HG02571 (cell line): ENCODE data around the gene AHI1.

Experiments
- ATAC-seq: cut with Tn5 transposase; IDR thresholded peaks from one replicate; pipeline ENCODE4 v1.9.1; 2021; ENCODE audit warnings: mild to moderate bottlenecking, moderate library complexity; ENCODE audit not compliant: unreplicated experiment

Gene AHI1

DNA sequence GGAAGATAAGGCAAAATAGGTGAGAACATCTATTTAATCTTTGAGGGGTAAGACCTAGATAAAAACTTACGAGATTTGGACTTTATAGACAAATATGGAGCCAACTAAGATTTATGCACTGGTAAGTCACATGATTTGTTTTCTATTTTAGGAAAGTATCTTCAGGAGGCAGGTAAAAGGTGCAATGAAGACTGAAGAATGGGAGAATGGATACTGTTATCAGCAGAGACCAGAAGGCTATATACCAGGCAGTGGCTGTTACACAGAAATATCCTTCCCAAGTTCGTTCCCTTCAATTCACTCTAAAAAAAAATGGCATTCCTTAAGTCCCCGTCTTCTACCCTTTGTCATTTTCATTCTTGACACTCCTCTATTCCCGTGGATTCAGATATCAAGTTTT, 192.7 kb downstream of the AHI1 start:
- no peak for ATAC-seq

DNA sequence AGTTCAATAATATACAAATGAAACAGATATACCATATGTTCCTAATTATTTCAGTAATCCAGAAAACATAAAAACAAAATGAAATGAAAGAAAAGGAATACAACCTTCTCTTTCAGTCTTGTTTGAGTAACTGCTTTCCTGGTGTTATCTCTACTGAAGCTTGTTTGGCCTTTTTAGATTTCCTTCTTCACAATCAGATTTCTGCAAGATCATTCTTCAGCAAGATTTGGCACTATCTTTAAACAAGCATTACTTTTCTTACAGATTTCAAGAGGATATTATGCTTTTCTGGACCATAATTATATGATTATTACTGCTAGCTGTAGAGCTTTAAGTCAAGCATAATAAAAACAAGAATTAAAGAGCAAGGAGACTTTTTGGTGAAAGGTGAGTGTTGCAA, 196.2 kb downstream of the AHI1 start:
- no peak for ATAC-seq

DNA sequence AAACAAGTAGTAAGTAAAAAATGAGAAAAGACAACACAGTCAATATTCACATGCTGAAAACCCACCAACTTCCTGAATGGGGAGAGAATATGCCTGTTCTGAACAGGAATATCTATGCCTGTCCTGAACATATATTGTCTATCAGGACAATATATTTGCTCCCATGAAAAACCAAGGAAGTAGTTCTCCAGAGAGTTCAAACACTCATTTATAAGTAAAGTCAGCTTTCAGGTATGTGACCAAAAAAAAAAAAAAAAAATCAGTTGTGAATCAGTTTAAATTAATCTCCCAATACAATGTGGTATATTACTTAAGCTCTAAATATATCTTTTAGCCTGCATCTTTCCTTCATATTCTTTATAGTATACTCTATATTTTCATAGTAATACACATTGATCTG, 197.0 kb downstream of the AHI1 start:
- no peak for ATAC-seq

DNA sequence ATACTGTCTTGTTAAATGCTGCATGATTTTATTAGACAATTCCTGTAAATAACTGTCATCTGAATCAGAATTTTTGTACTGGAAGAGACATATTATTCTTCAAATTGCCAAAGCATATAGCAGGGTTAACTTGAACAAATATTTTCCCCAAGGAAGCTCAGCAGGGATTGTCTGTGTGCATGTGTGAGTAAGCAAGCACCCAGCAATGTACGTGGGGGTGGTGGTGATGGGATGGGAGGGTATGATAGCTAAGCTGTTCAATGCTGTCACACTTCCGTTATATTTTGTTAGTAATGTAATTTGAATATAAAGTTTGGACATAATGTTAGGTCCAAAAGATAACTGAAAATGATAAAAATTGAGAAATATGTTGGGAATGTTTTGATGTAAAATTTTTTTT, 198.3 kb downstream of the AHI1 start:
- no peak for ATAC-seq

DNA sequence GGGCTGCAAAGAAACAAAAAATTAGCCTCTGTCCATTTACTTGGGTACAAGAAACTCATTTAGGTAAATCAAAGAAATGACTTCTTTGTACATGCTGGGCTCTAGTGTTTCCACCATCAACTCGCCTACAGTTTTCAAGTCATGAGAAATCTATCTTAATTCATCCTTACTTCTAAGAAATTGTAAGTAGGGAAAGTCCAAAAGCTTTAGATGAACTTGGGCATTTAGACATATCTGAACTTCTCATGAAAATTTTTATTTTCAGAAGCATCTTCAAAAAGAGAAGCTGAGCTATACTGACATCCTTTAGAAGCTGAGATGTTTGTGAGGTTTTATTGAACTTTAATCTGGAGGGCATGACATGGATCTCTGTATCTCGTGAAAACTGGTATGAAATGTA, 199.1 kb downstream of the AHI1 start:
- no peak for ATAC-seq

DNA sequence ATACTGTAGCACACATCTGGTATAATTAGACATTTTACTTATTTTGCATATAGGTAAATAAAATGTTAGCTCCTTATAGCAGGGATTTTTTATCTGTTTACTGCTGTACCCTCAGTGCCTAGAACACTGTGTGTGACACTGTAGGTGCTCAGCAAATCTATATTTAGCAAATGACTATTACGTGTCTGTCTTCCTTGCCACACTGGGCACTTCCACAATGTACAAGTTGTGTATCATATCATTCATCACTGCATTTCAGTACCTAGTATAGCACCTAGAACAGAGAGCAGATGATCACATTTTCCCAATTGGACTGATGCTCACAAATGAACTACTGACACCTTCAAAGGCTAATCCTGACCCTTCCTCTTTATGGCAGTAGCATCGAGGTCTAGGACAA, 200.8 kb downstream of the AHI1 start:
- no peak for ATAC-seq

DNA sequence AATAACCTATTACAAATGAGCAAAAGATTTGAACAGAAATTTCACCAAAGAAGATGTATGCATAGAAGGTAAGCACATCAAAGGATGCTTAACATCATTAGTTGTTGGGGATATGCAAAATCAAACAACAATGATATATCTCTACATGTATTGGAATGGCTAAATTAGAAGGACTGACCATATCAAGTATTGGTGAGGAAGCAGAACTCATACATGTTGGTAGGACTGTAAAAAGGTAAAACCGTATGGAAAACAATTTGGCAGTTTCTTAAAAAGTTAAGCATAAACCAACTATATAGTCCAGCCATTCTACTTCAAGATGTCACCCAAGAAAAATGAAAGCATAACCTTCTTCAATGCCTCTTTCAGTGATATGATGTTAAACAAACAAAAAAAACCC, 202.5 kb downstream of the AHI1 start:
- no peak for ATAC-seq

DNA sequence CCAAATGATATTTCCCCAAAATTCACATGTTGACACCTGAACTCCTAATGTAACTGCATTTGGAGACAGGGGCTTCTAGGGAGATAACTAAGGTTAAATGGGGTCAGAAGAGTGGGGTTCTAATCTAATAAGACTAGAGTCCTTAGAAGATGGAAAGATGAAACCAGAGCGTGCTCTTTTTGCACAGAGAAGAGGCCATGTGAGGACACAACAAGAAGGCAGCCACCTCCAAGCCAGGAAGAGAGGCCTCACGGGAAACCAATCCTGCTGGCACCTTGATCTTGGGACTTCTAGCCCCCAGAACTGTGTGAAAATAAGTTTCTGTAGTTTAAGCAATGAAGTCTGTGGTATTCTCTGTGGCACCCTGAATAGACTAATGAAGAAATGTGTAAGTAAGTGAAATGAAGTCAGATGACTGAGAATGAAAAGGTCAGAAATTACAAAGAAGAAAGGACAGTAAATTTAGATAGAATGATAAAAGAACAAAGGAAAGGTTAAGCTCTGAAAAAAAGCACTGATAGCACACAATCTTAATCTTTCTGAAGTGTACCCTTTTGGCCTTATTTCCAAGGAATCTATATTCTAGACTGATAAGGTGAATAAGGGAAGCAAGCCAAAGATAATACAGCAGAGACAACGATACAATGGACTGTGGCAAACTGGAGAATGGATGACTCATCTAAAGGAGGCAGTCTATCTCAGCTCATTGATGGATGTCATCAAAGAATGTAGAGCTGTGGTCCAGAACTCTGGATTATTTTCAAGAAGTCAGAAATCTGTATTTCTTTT, 206.1 kb downstream of the AHI1 start:
- ATAC-seq, result no peak

DNA sequence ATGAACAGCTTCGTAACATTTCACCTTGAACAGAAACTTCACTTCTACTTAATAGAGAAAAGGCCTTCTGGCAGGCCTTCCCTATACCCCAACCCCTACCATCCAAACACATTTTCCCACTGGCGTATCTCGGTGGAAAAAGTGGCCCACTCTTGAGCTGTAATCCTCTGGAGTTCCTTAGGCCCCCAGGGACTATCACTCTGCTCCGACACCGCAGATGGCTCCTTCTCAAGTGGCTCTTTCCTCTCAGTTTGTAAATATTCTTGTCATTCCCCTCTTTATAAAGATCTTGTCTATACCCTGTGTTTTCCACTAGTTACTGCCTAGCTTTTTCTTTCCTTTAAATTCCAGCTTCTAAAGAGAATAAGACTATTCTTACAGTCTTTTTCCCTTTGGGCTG, 207.7 kb downstream of the AHI1 start:
- ATAC-seq, result no peak

DNA sequence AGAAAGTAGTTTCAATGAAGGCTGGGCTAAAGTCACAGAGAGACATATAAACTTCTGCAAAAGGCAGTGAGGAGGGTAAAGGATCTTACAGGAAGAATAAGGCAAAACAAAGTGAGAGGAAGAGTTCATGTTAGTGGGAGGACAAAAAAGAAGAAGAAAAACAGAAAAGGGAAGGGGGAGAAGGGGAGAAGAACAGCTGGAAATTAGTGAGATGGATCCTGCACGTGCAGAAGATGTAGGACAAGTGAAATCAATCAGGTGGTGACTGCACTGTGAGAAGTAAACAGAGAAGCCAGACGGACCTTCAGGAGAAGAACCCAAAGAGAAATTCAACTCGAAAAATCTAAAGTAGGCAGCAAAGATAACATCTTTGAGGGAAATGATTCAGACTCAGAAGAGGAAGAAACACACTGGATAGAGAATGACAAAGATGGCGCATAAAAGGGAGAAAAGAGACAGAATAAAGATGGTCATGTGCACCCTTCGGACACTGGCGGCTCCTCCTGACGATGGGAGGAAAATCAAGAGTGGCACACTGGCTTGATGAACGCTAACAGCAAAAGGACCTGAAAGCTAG, 210.5 kb downstream of the AHI1 start:
- no peak for ATAC-seq

DNA sequence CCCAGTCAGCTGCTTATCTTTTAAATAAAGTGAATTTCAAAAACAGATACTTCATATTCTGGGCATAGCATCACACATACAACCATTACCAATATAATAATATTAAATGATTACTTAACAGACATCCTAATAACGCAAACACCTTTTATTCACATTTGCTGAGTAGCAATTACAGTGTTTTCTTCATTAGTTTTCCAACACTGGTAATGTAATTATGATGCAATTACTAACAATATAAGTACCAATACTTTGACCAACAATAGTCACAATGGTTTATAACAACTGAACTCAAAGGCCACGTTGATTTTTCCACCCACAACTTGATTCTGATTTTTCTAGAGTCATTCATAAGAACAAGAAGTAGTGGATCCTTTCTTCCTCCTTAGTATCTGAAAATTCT, 212.4 kb downstream of the AHI1 start:
- no peak for ATAC-seq

DNA sequence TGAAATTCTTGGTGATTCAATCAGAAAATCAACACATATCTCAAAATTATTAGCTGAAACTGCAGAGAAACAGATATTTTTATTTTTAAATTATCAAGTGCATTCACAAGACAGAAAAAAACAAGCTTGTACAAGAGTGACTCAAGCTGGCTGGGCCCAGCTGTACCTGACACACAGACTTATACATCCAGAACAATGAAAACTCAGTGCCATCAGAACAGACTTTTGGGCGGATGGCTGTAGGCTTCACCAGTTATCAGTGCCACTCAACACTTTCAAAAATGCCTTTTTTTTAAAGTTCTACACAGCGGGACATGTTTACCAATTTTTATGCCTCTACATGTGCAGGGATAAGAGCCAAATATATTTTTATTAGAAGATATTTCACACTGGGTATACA, 213.6 kb downstream of the AHI1 start:
- ATAC-seq, result no peak

DNA sequence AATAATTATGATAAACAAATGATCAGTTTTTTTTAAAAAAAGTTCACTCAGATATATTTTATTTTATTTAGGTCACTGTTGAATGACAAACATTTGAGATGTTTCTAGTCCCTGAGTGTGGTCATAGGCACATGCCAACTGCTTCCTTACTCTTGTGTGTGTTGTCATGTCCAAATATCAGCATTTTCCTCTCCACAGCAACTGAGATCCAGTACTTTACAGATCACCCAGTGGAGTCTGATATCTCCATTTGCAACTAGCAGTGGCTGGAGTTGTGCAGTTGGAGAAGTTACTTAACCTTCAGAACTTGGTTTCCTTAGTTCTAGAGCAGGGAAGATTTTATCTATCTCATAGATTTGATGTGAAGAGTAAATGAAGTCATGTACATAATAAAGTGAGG, 215.1 kb downstream of the AHI1 start:
- ATAC-seq, result no peak

DNA sequence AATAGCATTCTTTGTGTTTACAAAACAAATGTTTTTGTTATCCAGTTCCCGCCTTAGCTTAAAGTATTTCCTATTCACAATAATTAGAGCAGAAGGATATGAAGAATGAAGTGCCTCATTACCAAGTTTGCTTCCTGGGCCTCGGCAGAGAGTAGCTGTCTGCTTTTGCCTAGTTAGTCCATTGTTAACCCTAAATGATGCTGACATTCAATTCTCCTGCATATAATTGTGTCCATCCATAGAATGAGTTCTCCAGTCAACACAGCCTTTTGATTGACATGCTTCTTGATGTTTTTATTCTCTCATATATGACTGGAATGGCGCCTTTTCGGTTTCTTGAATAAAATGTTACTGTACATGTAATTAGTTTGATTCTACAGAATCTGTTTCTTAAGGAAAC, 215.6 kb downstream of the AHI1 start:
- ATAC-seq, result no peak

DNA sequence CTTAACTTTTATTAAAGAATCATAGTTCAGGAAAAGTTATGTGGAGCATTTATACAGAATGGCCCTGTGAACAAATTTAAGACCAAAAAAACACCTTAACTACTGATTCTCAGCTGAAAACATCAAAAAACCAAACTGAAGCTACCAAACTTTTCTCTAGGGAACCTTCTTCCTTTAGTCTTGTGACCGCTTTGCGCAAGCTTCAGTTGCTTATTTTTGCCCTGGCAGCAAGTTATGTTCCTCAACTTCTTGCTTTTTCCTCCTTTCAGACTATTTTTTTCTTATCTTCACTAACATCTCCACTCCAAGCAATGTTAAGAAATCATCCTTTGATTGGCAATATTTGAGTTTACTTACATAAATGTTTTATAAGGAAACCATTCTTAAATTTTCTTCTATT, 216.3 kb downstream of the AHI1 start:
- no peak for ATAC-seq

DNA sequence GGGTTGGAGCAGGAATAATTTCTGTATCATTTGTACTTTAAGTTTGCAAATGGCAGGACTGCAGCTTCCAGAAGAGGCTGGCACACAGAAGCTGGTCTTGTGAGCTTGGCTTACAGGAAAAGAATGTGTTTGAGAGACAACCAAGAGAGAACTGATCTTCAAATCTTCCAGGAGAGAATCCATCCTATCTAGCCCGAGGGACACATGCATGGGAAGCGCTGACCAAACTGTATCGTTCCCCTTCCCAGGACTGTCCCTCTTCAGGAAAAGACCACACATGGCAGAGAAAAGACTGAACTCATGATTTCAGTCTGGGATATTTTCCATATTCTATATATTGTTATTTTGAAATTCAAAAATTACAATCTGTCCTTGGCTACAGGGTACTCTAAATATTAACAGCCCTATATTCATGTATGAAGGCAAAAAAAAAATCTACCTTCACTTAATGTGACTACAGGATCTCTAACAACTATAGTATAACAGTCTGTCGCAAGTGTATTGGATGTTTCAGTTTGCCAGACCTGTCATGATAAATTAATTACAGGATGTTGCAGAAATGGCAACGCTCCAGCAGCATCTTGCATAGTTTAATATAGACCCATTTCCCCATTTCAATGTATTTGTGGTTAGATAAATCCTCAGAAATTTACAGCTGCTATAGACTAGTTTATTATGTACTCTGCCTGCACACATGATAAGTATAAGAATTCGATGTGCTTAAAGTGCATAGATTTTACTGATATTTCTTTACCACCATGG, 217.0 kb downstream of the AHI1 start:
- ATAC-seq, result no peak

DNA sequence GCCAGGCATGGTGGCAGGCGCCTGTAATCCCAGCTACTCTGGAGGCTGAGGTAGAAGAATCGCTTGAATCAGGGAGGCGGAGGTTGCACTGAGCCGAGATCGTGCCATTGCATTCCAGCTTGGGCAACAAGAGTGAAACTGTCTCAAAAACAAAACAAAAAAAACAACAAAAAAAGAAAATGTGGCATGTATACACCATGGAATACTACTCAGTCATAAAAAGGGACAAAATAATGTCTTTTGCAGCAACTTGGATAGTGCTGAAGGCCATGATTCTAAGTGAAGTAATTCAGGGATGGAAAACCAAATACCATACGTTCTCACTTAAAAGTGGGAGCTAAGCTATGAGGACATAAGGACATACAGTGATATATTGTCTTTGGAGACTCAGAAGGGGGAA, 220.1 kb downstream of the AHI1 start:
- ATAC-seq, result no peak

DNA sequence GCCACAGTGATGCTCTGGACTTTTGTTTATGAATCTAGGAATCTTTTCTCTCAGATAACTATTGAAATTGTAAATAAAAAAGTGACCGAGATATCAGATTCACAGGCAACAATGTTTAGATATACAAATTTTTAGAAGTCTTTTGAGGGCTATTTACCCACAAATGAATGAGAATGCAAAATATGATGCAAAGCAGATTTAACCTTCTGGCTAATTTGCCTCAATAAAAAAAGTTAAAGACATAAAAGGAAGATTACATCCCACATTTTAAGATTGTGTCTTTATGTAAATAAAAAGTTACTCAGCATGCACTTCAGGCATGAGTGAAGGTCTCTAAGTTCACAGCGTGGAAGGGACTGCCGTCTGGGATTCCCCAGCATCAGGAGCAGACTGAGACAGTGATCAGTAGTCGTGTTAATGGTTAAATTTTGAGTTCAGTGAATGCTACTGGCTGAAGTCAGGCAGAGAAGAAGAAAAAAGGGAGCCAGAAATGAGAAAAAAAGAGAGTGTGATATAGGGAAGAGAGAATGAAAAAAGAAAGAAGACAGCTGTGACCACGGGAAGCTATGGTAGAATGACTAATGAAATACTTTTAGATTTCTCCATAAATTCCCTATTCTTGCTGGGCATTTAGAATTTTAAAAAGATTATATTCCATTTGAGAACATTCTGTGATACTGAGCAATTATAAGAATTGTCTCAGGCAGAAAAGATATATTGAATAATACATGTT, 222.8 kb downstream of the AHI1 start:
- ATAC-seq, result peak; percentile 68

DNA sequence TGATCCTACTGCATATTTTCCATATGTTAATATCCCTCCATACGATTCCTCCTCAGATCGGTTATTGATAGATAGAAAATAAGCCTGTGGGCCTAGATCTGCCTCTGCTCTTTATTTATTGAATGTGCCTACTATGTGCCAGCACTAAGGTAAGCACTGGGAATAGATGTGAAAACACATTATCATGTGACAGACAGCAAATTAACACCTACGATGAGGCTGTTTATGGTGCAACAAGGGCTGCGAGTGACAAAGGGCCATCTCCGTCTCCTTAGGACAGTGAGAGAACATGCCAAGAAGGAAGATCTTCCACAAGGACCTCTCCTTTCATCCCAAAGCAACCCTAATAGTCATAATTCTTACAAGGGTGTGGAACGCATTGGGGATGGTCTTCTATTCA, 225.9 kb downstream of the AHI1 start:
- no peak for ATAC-seq

DNA sequence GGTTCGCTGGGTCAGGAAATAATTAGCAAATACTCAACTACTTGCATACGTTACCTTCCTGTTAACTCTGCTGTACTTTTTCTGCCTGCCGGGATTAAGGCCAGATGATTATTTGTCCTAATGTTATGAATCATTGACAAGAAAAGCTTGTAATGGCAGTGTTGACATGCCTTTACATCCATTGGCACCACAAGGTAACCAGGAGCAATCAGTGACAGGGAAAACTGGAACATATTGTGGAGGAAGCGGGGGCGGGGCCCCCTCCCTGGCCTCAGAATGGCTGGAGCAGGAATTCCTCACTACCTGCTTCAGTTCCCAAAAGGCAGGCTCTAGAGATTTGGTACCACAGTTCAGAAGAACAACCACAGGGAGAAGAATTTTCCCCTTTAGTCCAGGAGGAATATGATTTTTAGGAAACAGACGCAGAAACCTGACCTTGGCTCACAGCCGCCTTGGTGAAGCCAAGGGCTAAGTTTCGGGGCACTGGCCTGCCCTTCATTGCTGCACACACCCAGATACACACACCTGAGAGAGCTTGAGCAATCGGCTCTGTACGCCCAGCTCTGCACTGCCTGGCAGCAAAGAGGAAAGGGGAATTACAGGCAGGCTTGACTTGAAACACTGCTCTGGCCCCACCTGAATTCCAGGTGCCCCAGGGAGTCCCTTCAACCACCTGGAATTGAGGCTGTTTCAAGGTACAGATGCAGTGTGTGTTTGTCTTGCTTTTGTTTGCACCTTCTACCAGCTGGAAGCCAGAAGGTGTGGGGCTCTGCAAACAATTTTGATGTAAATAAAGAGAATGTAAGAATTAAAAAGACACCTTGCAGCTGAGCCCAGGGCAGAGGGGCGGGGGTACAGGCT, 226.6 kb downstream of the AHI1 start:
- no peak for ATAC-seq

DNA sequence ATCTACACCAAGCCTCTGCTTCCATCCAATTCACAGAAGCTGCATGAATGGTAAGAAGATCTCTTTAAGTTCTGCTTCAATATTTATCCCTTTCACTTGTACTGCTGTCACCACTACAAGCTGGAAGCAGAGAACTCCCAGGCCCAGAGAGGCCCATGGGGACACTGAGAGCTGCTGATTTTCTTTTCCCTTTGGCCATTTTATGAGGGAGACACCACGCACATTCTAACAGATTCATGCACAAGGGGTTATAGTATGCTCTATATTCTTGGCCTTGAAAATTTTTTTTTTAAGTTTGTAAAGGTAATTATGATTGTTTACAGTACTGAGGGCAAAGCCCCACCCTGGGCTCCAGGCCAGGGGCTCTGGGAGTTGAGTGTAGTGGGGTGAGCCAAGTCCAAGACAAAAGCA, 228.1 kb downstream of the AHI1 start:
- no peak for ATAC-seq
